ENCODE measurements around the gene KCNMA1. TPM values are rescaled to one million over a fixed set of nuclear protein-coding genes. Genes with fewer than 3 reads are reported as not detected.

KCNMA1 gene
- total RNA-seq, 2 experiments from 2014 or later: 0.55 to 1.5 TPM

GRCh38 chr10:77649333-77650331 lies 12.0 kb upstream of the KCNMA1 start:
- peaks cover 21% of the 10 kb centered on the region for H3K27me3 Mint-ChIP-seq
- no peaks in the 10 kb centered on the region for H3K9me3 Mint-ChIP-seq (ENCODE audit: low read depth)
- H3K4me3 Mint-ChIP-seq: no peak overlapping the region
- H3K4me1 Mint-ChIP-seq: no peaks in the 10 kb centered on the region
- ATAC-seq (no peak), DNase-seq (no peak)
- no peak overlapping the region for H3K27ac Mint-ChIP-seq
- CTCF ChIA-PET: interaction anchor here (1.9 kb wide), 1 partner anchor 484 kb away, joined by 6 read pairs; no protein-coding TSS in a partner anchor
- no peaks in the 10 kb centered on the region for H3K36me3 Mint-ChIP-seq

- CTCF ChIA-PET: interaction anchor here (1.9 kb wide), 1 partner anchor 482 kb away, joined by 6 read pairs; no protein-coding TSS in a partner anchor
- Mint-ChIP-seq H3K36me3 (no peaks in the 10 kb centered on the region), H3K4me3 (no peak overlapping the region), H3K27me3 (peaks cover 23% of the 10 kb centered on the region), H3K27ac (no peak overlapping the region), H3K9me3 (ENCODE audit: low read depth) (no peaks in the 10 kb centered on the region), H3K4me1 (no peaks in the 10 kb centered on the region)
- no peak for DNase-seq
- ATAC-seq: no peak
Observed at GRCh38 chr10:77648472-77648871, 10.9 kb upstream of the KCNMA1 start.

- Mint-ChIP-seq H3K9me3 (ENCODE audit: low read depth) (no peaks in the 10 kb centered on the region), H3K4me3 (no peak overlapping the region), H3K27ac (no peak overlapping the region), H3K27me3 (peaks cover 23% of the 10 kb centered on the region), H3K36me3 (no peaks in the 10 kb centered on the region), H3K4me1 (no peaks in the 10 kb centered on the region)
- CTCF ChIA-PET: interaction anchor here (0.7 to 2.8 kb wide), 4 partner anchors 8 to 479 kb away, joined by 3 to 16 read pairs (median 4); no protein-coding TSS in a partner anchor
- no peak for DNase-seq
- no peak for ATAC-seq
Observed at GRCh38 chr10:77647543-77648293, 10.1 kb upstream of the KCNMA1 start.

DNA sequence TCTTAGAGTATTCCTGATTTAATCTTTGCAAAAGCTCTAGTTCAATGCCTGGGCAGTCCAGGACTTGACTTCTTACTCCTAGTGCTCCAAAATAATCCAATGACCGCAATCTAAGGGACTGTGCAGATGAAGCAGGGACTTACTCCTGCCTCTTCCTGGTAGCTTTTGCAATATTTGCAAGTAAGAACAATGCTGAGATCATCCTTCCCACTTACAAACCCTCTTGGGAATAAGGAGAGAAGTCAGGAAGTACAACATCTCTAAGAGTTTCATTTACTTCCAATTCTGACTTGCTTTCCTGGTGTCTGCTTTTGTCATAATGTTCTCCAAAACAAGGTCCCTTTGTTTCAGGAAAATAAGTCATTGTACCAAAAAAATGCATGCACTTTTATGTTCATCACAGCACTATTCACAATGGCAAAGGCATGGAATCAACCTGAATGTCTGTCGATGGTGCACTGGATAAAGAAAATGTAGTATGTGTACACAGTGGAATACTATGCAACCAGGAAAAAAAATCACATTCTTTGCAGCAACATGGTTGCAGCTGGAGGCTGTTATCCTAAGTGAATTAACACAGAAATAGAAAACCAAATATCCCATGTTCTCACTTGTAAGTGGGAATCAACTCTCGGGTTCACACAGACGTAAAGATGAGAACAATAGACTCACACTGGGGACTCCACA lies 7.1 kb upstream of the KCNMA1 start:
- CTCF ChIA-PET: interaction anchor here (0.7 to 4.9 kb wide), 6 partner anchors 12 to 480 kb away, joined by 3 to 41 read pairs (median 6); no protein-coding TSS in a partner anchor
- peaks cover 3% of the 10 kb centered on the region for H3K4me1 Mint-ChIP-seq
- peaks cover 40% of the 10 kb centered on the region for H3K27me3 Mint-ChIP-seq
- no peak overlapping the region for H3K27ac Mint-ChIP-seq
- H3K36me3 Mint-ChIP-seq: no peaks in the 10 kb centered on the region
- ATAC-seq (no peak), DNase-seq (peak; percentile 8)
- H3K9me3 Mint-ChIP-seq (ENCODE audit: low read depth): no peaks in the 10 kb centered on the region
- no peak overlapping the region for H3K4me3 Mint-ChIP-seq

DNA sequence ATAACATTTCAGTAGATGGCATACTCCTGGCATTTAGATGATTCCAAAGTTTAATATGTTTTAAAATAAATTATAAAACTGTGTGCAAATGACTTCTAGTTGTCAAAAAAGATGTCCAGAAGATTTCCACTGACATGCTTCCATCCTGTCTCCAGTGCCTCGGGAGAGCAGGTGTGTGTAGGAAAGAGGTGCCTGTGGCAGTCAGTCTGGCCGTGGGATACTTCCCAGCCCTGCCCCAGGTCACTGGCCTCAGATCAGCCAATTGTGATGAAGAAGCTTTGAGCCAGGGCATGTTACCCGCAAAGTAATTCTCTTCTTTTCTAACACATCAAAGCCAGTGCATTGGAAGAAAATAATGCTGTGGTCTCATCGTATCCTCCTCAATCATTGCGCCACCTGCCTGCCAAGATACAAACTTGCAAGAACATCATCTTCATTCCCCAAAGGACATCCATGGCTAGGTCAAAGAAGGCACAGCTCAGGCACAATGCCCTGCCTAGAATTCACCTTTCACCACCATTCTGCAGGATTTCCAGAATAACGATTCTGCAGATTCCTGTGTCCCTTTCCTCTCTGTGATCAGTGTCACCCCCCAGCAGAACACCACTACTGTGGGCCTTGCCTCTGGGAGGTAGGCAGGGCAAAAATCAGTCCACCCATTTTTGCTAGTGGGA lies 6.3 kb upstream of the KCNMA1 start:
- no peak overlapping the region for H3K4me3 Mint-ChIP-seq
- H3K9me3 Mint-ChIP-seq (ENCODE audit: low read depth): no peaks in the 10 kb centered on the region
- DNase-seq (peak; percentile 44), ATAC-seq (no peak)
- H3K27ac Mint-ChIP-seq: no peak overlapping the region
- CTCF ChIA-PET: interaction anchor here (0.7 to 4.9 kb wide), 9 partner anchors 12 to 479 kb away, joined by 3 to 41 read pairs (median 4); no protein-coding TSS in a partner anchor
- H3K4me1 Mint-ChIP-seq: peaks cover 3% of the 10 kb centered on the region
- H3K27me3 Mint-ChIP-seq: peaks cover 48% of the 10 kb centered on the region
- H3K36me3 Mint-ChIP-seq: no peaks in the 10 kb centered on the region

GRCh38 chr10:77641788-77642397 lies 4.3 kb upstream of the KCNMA1 start:
- CTCF ChIA-PET: interaction anchor here (0.7 to 4.9 kb wide), 14 partner anchors 10 to 482 kb away, joined by 3 to 41 read pairs (median 3); no protein-coding TSS in a partner anchor
- Mint-ChIP-seq H3K27me3 (peaks cover 45% of the 10 kb centered on the region), H3K36me3 (no peaks in the 10 kb centered on the region), H3K4me3 (no peak overlapping the region), H3K4me1 (peaks cover 5% of the 10 kb centered on the region), H3K27ac (no peak overlapping the region), H3K9me3 (ENCODE audit: low read depth) (no peaks in the 10 kb centered on the region)
- DNase-seq (peak; percentile 59), ATAC-seq (no peak)

GRCh38 chr10:77641344-77641743 lies 3.7 kb upstream of the KCNMA1 start:
- peaks cover 5% of the 10 kb centered on the region for H3K4me1 Mint-ChIP-seq
- no peak for DNase-seq
- no peaks in the 10 kb centered on the region for H3K9me3 Mint-ChIP-seq (ENCODE audit: low read depth)
- no peak overlapping the region for H3K27ac Mint-ChIP-seq
- no peak for ATAC-seq
- H3K27me3 Mint-ChIP-seq: peaks cover 50% of the 10 kb centered on the region
- H3K36me3 Mint-ChIP-seq: no peaks in the 10 kb centered on the region
- no peak overlapping the region for H3K4me3 Mint-ChIP-seq
- CTCF ChIA-PET: interaction anchor here (0.7 to 4.4 kb wide), 14 partner anchors 70 to 481 kb away, joined by 3 to 41 read pairs (median 3); no protein-coding TSS in a partner anchor

DNA sequence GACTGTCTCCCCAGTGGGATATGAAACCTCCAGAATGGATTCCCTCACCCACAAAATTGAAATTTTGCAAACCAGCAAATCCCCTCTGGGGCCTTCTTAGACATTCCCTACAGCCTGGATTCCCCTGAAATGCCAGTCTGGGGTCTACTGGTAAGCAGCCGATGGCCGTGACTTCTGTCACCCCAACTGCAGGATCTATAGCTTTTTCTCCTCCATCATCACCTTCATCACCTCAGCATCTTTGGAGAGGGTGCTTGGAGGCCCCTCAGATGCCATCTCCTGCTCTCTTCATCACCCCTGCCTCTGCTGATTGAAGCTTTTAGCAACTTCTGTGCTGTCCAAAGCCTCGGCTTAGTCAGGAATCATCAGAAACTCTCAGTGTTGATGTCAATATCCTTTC lies 2.6 kb upstream of the KCNMA1 start:
- H3K36me3 Mint-ChIP-seq: no peaks in the 10 kb centered on the region
- H3K9me3 Mint-ChIP-seq (ENCODE audit: low read depth): no peaks in the 10 kb centered on the region
- ATAC-seq (no peak), DNase-seq (no peak)
- peaks cover 5% of the 10 kb centered on the region for H3K4me1 Mint-ChIP-seq
- CTCF ChIA-PET: interaction anchor here (1.1 to 2.1 kb wide), 3 partner anchors 389 to 470 kb away, joined by 3 to 4 read pairs (median 3); no protein-coding TSS in a partner anchor
- H3K27me3 Mint-ChIP-seq: peaks cover 62% of the 10 kb centered on the region
- no peak overlapping the region for H3K4me3 Mint-ChIP-seq
- H3K27ac Mint-ChIP-seq: no peak overlapping the region

DNA sequence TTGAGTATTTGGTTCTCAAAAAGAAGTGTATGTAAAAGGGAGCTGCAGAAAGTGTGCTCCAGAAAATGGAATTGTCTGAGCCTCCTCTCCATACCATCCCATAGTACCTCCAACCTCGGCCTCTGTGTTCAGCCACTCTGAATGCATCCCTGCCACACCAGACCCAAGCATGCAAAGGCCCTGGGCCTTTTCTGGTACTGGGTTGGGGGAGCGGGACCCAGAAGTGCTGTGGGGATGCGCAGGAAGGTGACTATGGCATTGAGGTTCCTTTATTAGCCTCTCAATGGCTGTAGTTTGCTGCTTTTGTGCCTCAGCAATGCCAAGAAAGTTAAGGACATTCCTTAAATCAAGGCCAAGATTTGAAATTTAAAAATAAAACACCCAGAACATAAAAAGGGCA lies 2.1 kb upstream of the KCNMA1 start:
- Mint-ChIP-seq H3K36me3 (no peaks in the 10 kb centered on the region), H3K9me3 (ENCODE audit: low read depth) (no peaks in the 10 kb centered on the region), H3K4me1 (peaks cover 5% of the 10 kb centered on the region), H3K27me3 (peaks cover 66% of the 10 kb centered on the region), H3K27ac (no peak overlapping the region), H3K4me3 (no peak overlapping the region)
- CTCF ChIA-PET: interaction anchor here (1.1 to 2.1 kb wide), 3 partner anchors 15 to 466 kb away, joined by 3 to 4 read pairs (median 3); no protein-coding TSS in a partner anchor
- ATAC-seq (no peak), DNase-seq (no peak)

DNA sequence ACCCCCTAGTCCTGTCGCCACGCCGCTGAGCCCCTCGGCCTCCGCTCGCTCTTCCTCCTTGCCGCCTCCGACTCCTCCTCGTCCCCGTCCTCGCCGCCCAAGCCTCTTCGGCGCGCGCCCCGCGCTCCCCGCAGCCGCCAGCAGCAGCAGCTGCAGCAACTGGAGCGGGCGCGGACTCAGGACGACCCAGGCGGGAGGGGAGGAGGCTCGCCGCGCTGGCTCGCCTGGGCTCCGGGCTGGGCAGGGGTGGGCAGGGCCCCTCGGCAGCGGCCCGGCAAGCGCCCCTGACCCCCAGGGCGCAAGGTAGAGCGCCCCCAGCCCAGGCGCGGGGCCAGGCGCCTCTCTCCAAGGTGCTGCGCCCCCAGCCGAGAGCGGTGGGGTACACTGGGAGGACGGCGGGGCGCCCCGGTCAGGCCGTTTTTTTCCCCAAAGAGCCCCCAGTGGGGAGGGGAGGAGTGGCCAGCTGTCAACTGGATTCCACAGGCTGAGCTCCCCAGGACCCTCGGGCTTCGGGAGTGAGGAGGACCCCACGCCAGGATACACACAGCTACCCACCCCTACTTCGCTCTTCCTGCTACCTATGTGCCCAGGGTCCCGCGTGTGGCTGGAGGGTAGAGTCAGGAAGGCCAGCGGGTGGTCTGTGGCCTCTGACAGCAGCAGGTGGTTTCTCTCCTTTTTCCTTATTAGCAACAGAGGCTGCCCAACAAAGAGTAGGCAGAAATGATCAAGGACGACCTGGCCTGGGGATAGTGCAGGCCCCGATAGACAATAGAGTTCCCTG lies 903 bp upstream of the KCNMA1 start:
- Mint-ChIP-seq H3K27me3 (peaks cover 74% of the 10 kb centered on the region), H3K36me3 (no peaks in the 10 kb centered on the region), H3K4me1 (peaks cover 5% of the 10 kb centered on the region), H3K27ac (no peak overlapping the region), H3K9me3 (ENCODE audit: low read depth) (no peaks in the 10 kb centered on the region), H3K4me3 (no peak overlapping the region)
- ATAC-seq: no peak
- CTCF ChIA-PET: interaction anchor here (1.2 to 1.4 kb wide), 2 partner anchors 16 to 472 kb away, joined by 3 read pairs; no protein-coding TSS in a partner anchor
- no peak for DNase-seq

- Mint-ChIP-seq H3K4me1 (peaks cover 5% of the 10 kb centered on the region), H3K27me3 (peaks cover 75% of the 10 kb centered on the region), H3K9me3 (ENCODE audit: low read depth) (no peaks in the 10 kb centered on the region), H3K27ac (no peak overlapping the region), H3K4me3 (no peak overlapping the region), H3K36me3 (no peaks in the 10 kb centered on the region)
- CTCF ChIA-PET: no interaction called here
- DNase-seq (no peak), ATAC-seq (no peak)
Observed at GRCh38 chr10:77636967-77637531, 559 bp downstream of the KCNMA1 start.
